NCI-H524 treated with DMSO at 0.1 percent for 48 hours (cell line): Measurements from ENCODE around the gene BLCAP.

Source experiments
- DNase-seq: peaks from one replicate; lab custom pipeline; 2025; lab: John Stamatoyannopoulos, UW

The BLCAP gene

DNA sequence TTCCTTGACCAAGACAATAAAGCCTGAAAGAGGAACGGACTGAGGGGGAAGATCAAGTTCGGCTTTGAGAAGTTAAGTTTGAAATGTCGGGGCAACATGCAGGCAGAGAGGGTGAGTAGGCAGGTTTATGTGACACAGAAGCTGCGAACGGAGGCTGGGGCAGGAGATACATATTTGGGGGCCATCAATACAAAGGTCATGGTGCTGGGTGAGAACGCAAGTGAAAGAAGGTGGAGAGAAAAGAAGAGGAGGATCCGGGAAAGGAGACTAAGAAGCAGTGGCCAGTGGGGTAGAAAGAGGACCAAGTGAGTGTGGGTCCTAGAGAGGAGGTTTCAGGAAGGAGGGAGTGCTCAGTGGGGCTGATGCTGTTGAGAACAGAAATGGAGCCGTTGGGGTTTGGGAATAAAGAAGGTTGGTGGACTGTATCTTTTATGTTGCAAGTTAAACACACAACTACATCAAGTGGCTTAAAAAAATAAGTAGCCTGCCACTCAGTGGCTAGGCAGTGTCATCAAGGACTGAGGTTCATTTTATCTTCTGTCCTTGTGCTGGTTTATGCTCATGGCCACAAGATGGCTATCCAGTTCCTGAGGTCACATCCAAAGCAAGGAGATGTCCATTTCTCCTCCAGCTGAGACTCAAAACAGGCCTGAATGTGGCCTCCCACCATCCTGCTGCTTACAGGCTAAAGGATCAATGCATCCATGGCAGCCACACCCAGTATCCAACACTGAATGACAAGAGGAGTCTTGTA is 1.7 kb upstream of the BLCAP start:
- DNase-seq: no peak

DNA sequence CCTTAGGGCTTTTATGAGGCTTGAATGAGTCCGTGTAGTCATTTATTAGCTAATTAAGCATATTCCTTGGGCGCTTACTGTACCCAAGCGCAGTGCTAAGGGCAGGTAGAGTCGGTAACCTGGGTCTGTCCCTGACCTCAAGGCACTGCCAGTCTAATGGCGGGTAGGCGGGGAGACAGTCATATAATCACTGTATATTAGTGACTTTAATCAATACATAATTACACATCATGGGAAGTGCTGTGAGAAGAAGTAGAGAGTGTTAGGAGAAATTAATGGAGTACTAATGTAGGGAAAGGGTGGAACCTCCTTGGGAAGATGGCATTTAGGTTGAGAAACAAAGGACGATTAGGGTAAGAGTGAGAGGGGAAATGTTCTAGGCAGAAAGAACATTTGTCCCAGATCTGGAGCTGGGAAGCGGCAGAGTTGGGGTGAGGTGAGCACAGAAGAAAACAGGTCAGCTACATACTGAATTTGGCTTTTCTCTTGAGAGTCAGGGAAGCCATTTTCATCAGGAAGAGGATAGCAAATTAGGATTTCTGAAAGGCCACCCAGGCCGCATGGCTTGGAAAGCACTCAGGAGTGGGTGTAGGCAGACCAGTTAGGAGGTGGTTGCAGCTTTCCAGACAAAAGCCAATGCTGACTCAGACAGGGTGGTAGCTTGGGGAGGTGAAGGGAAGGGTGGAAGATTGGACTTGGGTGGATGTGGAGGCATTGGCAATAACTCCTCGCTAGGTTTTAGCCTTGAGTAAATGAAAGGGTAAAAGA is 954 bp upstream of the BLCAP start:
- DNase-seq: no peak

DNA sequence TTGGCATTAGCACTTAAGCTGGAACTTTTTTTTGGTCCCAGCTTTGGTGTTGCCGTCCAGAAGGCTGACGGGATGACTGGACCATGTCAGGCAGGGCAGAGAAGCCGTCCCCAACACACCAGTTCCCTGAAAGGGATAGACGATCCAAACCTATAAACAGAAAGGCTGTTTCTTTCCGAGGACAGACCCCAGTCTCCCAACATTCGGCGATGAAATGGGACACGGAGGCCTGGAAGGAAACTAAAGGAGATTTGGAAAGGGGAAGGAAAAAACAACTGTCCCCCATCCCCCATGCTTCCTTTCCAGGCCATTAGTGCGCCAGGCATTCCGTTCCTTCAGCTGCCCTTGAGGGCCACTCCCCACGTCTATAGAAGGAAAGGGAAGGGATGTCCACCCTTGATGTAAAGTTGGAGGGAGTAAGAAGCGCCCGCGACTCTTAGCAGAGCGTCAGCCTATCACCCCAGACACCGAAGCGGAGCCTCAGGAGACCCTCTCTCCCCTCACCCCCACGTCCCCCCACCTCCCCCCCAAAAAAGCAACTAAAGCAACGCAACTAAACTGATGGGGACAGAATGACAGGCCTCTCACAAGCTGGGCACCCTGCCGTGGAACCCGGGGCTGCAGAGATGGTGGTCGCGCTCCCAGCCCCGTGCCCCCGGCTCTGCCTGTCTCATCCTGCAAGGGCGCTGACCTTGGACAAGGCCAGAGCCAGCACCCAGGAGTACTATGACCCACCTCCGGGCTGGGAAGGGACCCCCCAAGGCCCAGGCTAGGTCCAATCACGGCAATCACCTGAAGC is 638 bp downstream of the BLCAP start:
- no peak for DNase-seq

DNA sequence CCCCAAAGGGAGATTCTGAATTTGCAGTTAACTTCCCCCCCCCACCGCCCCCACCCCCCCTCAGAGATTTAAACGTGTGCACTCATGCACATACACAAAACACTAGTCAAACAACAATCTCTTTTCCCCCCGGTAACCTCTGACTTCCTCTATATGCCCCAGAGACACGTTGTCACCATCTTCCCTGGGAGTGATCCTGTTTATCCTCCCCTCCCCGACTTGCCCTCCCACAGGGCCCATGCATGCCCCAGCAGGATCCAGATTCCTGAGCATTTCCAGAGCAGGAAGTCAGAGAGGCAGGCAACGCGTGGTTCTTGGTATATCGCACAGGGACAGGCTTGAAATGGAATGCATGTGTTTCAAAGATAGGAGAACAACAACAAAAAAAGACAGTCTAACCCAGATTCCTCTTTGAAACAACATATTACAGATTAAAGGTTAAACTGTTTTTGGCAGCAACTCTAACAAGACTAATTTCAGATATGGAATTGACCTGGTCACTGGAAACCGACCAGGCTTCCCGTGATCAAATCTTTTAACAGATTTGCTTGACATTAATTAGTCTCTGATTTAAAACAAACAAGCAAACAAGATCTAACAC is 1.3 kb downstream of the BLCAP start:
- no peak for DNase-seq

DNA sequence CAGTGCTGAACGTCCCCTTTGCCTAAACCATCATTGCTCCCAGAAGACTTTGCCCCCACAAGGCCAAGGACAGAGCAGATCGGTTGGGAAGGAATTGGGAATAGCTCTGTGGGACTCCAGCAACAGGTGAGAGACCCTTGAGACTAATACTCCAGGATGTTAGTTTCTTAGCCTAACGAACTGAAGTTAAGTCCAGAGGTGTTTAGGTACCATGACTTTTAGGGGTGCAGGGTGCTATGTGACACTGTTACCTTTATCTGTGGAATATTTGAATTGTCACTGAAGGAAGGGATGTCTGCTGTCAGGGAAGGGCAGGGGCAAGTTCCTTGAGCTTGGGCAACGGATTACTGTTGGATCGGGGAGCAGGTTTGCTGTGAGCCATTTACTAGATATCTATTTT is 1.9 kb downstream of the BLCAP start:
- DNase-seq: no peak

DNA sequence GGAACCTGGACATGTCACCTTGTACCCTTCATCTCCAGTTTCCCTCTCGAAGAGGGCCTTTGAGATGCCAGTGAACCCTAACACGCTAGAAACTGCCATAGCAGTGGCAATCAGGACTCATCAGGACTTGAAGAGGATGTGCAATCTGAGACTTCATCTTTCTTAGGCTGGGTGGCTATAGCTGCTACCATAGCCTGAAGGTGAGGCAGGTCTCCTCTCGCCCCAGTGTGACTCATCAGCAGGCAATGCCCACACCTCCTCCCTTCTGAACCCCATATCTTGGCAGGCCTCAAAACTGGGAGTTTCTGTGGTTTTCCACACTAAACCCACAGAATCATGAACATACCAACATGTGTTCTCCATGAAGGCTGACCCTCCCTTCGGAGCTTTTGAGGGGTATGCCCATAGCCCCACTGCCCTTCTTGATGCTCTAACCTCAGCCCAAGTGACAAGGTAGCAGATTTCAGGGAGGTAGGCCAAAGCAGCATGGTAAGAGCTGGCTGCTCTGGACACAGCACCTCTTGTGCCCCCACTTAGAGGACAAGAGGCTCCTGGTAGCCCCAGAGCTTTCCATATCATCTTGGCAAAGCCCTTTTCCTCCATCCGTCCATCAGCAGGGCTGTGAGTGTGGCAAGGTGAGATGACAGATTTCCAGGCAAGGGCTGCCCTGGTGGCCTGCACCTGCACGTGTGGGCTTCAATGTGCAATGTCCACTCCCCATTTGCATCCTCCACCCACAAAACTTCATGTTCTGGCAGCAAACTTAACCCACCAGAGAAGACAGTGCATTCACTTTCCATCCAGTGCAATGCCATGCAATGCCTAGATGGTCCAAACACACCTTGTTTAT is 2.6 kb downstream of the BLCAP start:
- DNase-seq: no peak

DNA sequence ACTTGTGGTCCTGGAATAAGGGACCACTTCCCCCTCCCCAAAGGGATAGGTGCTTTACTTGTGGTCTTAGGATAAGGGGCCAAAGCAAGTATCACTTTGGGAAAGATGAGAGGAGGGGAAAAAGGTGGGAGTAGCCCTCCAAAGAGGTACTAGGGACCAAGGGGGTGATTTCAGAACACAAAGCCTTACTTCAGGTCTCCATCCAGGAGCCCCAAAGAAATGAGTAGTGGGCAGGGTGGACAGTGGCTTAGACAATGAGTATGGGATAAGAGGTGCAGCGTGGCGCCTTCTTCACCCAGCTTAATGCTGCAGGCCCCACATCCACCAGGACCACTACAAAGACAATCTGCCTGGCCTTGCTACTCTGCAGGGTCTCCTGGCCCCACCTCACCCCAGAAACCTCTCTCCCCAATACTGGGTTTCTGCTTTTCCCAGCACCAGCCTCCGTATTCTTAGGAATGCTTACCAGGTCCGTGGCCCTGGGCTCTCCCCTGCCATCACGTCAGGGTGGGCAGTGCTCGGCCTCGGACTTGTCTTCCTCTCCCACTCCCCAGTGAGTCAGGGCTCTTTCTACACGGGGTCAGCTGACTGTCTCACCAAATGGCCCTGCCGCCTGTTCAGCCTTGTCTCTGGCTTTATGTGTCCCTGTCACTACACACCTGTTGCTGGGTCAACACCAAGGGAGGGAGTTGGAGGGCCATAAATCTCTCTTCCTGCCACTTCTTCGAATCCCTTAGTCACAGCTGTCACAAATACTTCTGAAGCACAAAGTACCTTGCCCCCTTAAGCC is 3.6 kb downstream of the BLCAP start:
- DNase-seq: peak; percentile 98

DNA sequence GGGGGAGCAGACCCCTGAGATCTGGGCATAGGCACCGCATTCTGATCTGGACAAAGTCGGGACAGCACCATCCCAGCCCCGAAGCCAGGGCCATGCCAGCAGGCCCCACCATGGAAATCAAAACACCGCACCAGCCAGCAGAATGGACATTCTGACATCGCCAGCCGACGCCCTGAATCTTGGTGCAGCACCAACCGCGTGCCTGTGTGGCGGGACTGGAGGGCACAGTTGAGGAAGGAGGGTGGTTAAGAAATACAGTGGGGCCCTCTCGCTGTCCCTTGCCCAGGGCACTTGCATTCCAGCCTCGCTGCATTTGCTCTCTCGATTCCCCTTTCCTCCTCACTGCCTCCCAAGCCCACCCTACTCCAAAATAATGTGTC is 4.7 kb downstream of the BLCAP start:
- no peak for DNase-seq

DNA sequence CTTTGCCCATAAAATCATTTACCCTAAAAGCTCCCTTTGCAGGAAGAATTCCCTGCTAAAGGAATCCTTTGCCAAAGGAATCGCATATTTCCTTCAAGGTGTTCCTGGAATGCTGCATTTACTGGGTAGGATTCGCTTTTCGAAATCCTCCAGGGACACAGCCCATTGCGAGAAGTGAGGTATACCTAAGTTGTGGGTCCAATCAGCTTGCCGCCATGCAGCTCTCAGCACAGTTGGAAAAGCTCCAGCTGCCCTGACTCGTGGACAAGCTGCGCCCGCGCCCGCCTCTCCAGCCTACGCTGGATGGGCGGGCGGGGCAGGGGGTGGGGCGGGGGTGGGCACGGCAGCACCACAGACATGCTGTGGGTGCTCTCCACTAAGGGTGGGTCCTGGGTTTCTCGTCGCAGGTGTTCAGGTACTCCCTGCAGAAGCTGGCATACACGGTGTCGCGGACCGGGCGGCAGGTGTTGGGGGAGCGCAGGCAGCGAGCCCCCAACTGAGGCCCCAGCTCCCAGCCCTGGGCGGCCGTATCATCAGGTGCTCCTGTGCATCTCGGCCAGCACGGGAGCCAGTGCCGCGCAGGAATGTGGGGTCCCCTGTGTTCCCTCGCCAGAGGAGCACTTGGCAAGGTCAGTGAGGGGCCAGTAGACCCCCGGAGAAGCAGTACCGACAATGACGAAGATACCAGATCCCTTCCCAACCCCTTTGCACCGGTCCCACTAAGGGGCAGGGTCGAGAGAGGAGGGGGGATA is 5.2 kb downstream of the BLCAP start:
- DNase-seq: no peak

DNA sequence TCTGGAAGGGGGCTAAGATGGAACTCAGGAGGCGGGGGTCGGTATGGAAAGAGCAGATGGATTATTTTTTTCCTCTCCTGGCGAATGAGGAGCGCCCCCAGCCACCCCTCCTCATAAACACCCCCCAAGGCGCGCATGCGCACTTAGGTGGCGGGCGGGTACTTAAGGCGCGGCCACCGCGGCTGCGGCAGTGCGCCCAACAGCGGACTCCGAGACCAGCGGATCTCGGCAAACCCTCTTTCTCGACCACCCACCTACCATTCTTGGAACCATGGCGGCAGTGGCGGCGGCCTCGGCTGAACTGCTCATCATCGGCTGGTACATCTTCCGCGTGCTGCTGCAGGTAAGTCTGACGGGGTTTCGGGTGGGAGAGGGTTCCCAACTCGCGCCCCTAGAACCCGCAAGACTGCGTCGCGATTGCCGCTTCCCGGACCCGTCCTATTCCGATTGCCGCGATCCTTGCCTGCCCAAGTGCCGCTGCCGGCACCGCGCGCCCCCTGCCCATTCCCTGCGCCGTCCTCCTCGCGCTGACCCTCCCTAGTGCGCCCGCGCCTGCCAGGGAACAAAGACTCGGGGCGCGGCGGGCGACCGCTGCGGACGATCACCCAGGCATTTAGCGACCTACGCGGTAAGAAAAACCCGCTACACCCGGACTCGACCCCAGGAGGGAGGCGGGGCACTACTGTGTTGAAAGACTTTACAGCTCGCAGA is 6.5 kb downstream of the BLCAP start, which contains the start of gene NNAT:
Gene NNAT (plus strand): TSS at position 190 of the 711 bp plus-strand sequence. CDS start 82 bp downstream, at position 272.
- no peak for DNase-seq

DNA sequence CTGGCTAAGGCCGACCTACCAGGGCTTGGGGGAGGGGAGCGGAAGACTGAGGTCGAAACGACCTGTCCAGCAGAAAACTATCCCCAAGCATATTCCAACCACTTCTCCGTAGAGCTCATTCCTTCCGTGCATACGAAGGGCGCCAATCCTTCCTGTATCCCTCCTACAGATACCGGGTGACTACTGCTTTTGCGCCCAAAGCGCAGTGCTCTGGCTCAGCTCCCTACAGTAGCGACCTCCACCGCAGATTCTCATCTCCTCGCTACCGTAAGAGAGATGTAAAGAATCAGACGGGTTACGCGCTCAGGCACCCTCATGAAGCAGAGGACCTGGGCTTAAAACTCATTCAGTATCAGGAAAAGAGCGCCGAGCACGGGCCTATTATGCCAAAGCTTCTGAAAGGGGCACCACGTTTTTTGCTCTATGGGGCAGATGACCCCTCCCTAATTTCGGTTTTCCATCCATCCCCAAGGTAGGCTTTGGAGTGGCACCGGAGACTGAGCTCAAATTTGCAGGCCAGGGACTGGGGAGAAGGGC is 7.2 kb downstream of the BLCAP start:
- no peak for DNase-seq

DNA sequence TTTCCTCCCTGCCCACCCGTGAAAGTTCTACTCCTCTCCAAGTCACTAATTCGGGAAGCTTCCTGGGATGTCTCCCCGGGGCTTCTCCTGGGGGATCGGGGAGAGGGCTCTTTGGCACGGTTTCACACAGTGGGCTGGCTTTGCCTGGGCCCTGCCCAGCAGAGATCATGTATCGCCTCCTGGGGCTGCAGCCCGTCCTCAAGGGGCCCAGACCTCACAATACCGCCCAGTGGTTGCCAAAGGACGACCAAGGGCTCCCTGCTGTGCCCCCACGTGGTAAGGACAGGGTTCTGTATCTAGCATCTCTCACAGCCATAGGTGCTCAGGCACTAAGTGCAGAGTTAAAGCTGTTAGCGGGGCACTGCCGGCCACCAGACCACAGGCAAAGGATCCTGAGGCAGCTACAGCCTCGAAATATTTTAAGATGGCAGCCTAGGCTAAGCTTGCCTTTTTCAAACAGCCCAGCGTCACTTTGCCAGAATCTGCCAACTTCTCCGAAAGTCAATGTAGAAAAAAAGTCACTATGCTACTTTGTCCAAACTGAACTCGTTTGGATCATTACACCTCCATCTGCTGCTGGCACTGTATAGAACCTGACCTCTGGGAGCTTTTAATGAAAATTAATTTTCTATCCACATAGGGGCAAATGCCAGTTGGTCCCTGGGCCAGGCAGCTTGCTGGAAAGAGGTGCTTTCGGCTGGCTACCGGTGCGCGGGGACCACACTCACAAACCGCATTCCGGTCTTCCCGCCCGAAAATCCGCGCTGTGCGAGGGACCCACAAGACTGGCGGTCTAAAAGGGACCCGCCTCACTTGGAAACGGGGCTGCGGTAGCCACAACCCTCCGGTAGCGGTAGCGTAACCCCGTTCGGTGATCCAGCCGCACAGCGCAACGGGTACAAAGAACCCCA is 7.9 kb downstream of the BLCAP start:
- DNase-seq: peak; percentile 69

DNA sequence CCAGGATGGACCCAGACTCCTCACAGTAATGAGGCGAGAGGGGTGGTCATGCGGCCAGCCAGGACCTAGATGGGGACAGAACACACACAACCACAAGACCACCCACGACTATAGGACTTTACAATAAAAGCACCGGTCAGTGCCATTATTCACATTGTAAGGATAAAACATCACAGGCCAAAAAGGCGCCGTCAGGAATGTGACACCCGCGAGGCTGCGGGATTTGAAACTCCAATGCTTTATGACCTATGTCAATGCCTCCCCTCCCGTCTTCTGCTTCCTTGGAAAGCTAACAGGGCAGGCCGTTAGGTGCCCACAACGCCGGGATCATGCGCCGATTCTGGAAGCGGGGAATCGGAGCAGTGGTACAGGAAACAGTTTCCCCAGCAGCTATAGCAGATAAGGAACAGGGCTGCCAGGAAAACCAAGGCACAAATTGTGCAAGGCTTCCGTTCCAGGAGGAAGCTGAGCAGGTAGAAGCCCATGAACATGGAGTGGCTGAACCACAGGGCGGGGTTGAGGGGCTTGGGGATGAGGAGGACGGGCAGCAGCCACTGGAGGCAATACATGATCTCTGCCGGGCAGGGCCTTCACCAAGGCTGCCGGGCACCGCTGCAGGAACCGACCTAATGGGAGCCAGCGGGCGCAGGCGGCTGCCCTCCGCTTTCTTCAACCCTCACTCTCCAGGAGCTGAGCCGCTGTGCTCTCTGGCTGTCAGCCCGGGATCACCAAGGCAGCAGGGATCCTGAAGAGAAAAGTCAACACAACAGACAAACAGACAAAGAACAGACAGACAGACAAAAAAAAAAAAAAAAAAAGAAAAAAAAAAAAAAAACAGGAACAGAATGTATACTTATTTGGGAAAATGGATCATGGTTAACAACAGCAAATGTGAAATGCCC is 8.8 kb downstream of the BLCAP start:
- DNase-seq: no peak

DNA sequence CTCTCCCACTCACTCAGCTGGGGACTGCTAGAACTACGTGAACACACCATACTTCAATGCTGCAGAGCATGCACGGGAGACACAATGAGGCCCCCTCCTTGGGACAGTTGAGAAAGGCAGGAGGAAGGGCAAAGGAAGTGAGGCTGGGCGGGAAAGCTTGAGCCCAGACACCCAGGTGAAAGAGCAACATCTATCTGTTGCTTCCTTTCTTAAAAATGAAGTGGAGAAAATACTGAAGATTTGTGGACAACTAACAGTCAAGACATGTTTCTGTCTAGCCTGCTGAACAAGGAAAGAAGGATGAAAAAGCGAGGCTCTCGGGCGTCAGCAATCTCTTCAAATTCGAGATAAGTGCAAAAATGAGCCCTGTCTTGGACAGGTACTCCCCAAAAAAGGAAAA is 9.6 kb downstream of the BLCAP start:
- no peak for DNase-seq

DNA sequence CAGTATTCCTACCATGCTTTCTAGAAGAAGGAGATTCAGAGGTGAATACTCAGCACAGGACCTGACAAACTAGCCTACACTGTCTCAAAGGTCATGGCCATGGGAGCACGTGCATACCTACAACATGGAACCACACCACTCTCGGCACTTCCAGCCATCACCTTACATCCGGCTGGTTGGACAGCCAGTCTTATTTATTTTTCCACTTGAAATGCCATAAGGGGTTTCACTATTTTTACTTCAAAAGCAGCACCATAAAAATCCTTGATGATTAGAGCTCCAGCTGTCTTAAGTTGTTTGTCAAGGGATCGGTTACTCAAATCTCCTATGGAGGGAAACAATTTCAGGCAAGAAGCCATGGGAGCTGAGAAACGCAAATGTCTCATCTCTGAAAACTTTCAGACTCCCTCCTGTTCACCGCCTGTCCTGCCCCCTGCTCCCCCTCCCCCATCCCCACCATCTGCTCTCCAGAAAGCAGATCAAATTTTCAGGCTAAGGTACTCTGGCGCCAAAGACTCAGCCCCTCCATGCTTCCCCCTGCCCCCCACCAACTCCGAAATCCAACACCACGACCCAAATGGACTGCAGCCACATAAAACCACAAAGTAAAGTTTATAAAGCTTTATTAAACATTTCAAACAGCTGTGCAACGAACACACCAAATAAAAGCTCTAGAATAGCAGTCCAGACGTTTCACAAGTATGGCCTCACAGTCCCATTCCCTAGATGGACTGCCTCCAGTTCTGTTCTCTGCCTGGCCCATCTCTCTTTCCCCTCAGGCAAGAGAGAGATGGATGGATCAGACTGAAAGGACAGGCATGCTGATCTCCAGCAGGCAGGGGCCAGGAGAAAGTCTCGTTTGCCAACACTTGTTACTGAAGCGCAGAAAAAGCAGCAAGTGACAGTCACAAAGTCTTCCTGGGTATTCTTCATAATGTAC is 10.6 kb downstream of the BLCAP start:
- DNase-seq: peak; percentile 99

DNA sequence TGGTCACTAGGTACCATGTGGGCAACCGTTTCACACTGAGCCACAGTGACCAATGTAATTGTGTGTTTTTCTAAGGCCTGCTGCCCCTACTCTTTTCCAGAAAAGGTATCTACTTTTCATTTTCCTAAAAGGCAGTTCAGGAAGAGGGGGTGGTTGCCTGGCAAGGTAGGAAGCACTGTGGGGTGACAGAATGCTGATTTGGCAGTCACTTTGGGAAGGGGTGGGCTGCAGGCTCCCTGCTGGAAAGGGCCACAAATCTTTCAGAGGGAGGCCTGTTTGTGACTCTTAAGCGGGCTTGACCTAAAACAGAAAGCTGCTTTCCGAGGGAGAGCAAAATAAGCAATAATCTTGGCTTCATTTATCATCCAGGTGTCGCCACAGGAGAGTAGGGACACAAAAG is 11.8 kb downstream of the BLCAP start:
- DNase-seq: no peak
